ENCODE data around the gene CKAP5. TPM values are rescaled to one million over a fixed set of nuclear protein-coding genes. Genes with fewer than 3 reads are reported as not detected.
"Not testable (repeated sequence)": the region's sequence is repeated elsewhere in the genome, so short reads cannot be mapped to it uniquely, and the experiment has no call there.

The CKAP5 gene
- polyA plus RNA-seq, 1 donor: 52.5 TPM

GRCh38 chr11:46719543-46720218, 126.4 kb downstream of the CKAP5 start:
- WGBS (ENCODE audit: insufficient coverage, low lambda C conversion rate): no CpG with 5 or more reads among the region's 25 CpGs
- no peak for DNase-seq
- Histone ChIP-seq H3K27me3 (ENCODE audit: control insufficient read depth, insufficient read depth, low read length) (no peaks in the 10 kb centered on the region), H3K4me1 (ENCODE audit: control insufficient read depth, insufficient read depth, low read length) (peaks cover 17% of the 10 kb centered on the region), H3K4me3 (ENCODE audit: low read length) (no peak overlapping the region), H3K27ac (ENCODE audit: low read length) (no peak overlapping the region), H3K36me3 (ENCODE audit: control insufficient read depth, insufficient read depth, low read length) (no peaks in the 10 kb centered on the region), H3K9me3 (ENCODE audit: control insufficient read depth, low read depth, low read length) (no peaks in the 10 kb centered on the region)

DNA sequence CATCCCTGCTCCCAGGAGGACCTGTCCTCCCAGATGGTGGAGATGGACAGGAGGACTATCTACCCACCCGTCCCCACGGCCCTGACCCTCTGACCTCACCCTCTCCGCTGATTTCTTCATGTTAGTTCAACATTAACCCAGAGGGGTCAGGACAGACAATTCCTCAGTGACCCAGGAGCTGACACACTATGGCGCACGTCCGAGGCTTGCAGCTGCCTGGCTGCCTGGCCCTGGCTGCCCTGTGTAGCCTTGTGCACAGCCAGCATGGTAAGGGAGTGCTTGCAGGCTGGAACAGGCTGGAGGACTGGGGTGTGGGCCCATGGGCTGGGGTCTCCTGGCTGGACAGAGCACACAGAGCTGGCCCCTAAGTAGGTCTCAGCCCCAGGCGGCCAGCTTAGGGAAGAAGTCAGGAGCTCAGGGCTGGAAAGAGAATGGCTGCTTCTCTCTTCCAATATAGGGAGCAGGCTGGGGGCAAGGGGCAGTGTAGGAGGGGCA, 127.0 kb downstream of the CKAP5 start, which contains the start of gene F2:
Gene F2 (plus strand): TSS at position 166 of the 495 bp plus-strand sequence. CDS start 23 bp downstream, at position 189.
- Histone ChIP-seq H3K4me1 (ENCODE audit: control insufficient read depth, insufficient read depth, low read length) (peaks cover 17% of the 10 kb centered on the region), H3K27ac (ENCODE audit: low read length) (no peak within 1 kb of the TSS), H3K9me3 (ENCODE audit: control insufficient read depth, low read depth, low read length) (no peaks in the 10 kb centered on the region), H3K36me3 (ENCODE audit: control insufficient read depth, insufficient read depth, low read length) (no peaks in the 10 kb centered on the region), H3K4me3 (ENCODE audit: low read length) (no peak within 1 kb of the TSS), H3K27me3 (ENCODE audit: control insufficient read depth, insufficient read depth, low read length) (no peaks in the 10 kb centered on the region)
- DNase-seq: no peak
- WGBS (ENCODE audit: insufficient coverage, low lambda C conversion rate): no CpG with 5 or more reads among the region's 7 CpGs

GRCh38 chr11:46718155-46719019, 127.7 kb downstream of the CKAP5 start:
- peaks cover 17% of the 10 kb centered on the region for H3K4me1 ChIP-seq (ENCODE audit: control insufficient read depth, insufficient read depth, low read length)
- peak; percentile 30 to 74 for DNase-seq
- no peak overlapping the region for H3K27ac ChIP-seq (ENCODE audit: low read length)
- no peaks in the 10 kb centered on the region for H3K36me3 ChIP-seq (ENCODE audit: control insufficient read depth, insufficient read depth, low read length)
- no peak overlapping the region for H3K4me3 ChIP-seq (ENCODE audit: low read length)
- no CpG with 5 or more reads among the region's 11 CpGs for WGBS (ENCODE audit: insufficient coverage, low lambda C conversion rate)
- H3K27me3 ChIP-seq (ENCODE audit: control insufficient read depth, insufficient read depth, low read length): no peaks in the 10 kb centered on the region
- no peaks in the 10 kb centered on the region for H3K9me3 ChIP-seq (ENCODE audit: control insufficient read depth, low read depth, low read length)

DNA sequence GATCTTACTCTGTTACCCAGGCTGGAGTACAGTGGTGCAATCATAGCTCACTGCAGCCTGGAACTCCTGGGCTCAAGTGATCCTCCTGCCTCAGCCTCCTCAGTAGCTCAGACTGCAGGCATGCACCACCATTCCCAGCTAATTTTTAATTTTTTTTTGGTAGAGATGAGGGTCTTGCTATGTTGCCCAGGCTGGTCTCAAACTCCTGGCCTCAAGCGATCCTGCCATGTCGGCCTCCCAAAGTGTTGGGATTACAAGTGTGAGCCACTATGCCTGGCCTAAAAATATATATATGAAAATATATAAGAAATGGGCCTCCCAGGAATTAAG, 128.3 kb downstream of the CKAP5 start:
- not testable (repeated sequence) for H3K4me3 ChIP-seq (ENCODE audit: low read length); H3K36me3 ChIP-seq (ENCODE audit: control insufficient read depth, insufficient read depth, low read length); DNase-seq; H3K9me3 ChIP-seq (ENCODE audit: control insufficient read depth, low read depth, low read length); H3K27me3 ChIP-seq (ENCODE audit: control insufficient read depth, insufficient read depth, low read length); H3K27ac ChIP-seq (ENCODE audit: low read length)
- no CpG with 5 or more reads among the region's 2 CpGs for WGBS (ENCODE audit: insufficient coverage, low lambda C conversion rate)
- H3K4me1 ChIP-seq (ENCODE audit: control insufficient read depth, insufficient read depth, low read length): peaks cover 17% of the 10 kb centered on the region

- 100% methylated on average over 1 of the region's 7 CpGs for WGBS (ENCODE audit: insufficient coverage, low lambda C conversion rate)
- no peaks in the 10 kb centered on the region for H3K9me3 ChIP-seq (ENCODE audit: control insufficient read depth, low read depth, low read length)
Measured at GRCh38 chr11:46712874-46713576, 133.1 kb downstream of the CKAP5 start.

DNA sequence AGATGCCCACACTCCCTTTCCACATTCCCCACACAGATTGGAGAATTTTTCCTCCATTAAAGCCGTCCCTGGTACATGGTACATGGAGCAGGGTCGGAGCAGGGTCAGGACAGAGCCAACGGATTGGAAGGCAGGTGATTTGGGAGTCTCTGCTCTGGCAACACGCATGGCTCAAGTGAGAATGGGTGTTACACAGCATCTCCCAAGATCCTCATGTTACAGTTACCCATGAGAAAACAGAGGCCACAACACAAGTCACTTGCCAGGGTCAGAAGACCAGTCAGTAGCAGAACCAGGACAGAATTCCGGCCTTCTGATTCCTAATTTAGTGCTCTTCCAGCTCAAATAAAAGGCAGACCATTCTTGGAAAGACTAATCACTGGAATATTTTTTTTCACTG, 134.8 kb downstream of the CKAP5 start:
- WGBS (ENCODE audit: insufficient coverage, low lambda C conversion rate): no CpG with 5 or more reads among the region's 5 CpGs
- Histone ChIP-seq H3K27ac (ENCODE audit: low read length) (no peak overlapping the region), H3K36me3 (ENCODE audit: control insufficient read depth, insufficient read depth, low read length) (peaks cover 11% of the 10 kb centered on the region), H3K9me3 (ENCODE audit: control insufficient read depth, low read depth, low read length) (no peaks in the 10 kb centered on the region), H3K27me3 (ENCODE audit: control insufficient read depth, insufficient read depth, low read length) (no peaks in the 10 kb centered on the region), H3K4me1 (ENCODE audit: control insufficient read depth, insufficient read depth, low read length) (no peaks in the 10 kb centered on the region), H3K4me3 (ENCODE audit: low read length) (no peak overlapping the region)
- no peak for DNase-seq

More at GRCh38 chr11:46712874-46713576, 133.1 kb downstream of the CKAP5 start:
- Histone ChIP-seq H3K27ac (ENCODE audit: low read length) (no peak overlapping the region), H3K27me3 (ENCODE audit: control insufficient read depth, insufficient read depth, low read length) (no peaks in the 10 kb centered on the region), H3K4me1 (ENCODE audit: control insufficient read depth, insufficient read depth, low read length) (peaks cover 4% of the 10 kb centered on the region), H3K36me3 (ENCODE audit: control insufficient read depth, insufficient read depth, low read length) (no peaks in the 10 kb centered on the region), H3K4me3 (ENCODE audit: low read length) (no peak overlapping the region)
- DNase-seq: no peak

GRCh38 chr11:46710821-46711269, 135.2 kb downstream of the CKAP5 start:
- Histone ChIP-seq H3K27me3 (ENCODE audit: control insufficient read depth, insufficient read depth, low read length) (no peaks in the 10 kb centered on the region), H3K36me3 (ENCODE audit: control insufficient read depth, insufficient read depth, low read length) (peaks cover 13% of the 10 kb centered on the region), H3K4me1 (ENCODE audit: control insufficient read depth, insufficient read depth, low read length) (no peaks in the 10 kb centered on the region), H3K27ac (ENCODE audit: low read length) (no peak overlapping the region), H3K9me3 (ENCODE audit: control insufficient read depth, low read depth, low read length) (no peaks in the 10 kb centered on the region), H3K4me3 (ENCODE audit: low read length) (no peak overlapping the region)
- no CpG with 5 or more reads among the region's 10 CpGs for WGBS (ENCODE audit: insufficient coverage, low lambda C conversion rate)
- no peak for DNase-seq

DNA sequence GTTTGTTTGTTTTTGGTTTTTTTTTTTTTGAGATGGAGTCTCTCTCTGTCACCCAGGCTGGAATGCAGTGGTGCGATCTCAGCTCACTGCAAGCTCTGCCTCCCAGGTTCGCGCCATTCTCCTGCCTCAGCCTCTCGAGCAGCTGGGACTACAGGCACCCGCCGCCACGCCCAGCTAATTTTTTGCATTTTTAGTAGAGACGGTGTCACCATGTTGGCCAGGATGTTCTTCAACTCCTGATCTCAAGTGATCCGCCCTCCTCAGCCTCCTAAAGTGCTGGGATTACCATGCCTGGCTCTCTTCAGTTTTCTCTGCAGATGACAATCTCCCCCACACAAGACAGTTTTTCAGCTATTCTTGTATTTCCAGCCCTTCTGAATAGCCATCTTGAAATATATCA, 136.7 kb downstream of the CKAP5 start:
- H3K9me3 ChIP-seq (ENCODE audit: control insufficient read depth, low read depth, low read length); H3K4me1 ChIP-seq (ENCODE audit: control insufficient read depth, insufficient read depth, low read length); DNase-seq; H3K27ac ChIP-seq (ENCODE audit: low read length); H3K4me3 ChIP-seq (ENCODE audit: low read length); H3K27me3 ChIP-seq (ENCODE audit: control insufficient read depth, insufficient read depth, low read length): not testable (repeated sequence)
- WGBS (ENCODE audit: insufficient coverage, low lambda C conversion rate): 100% methylated on average over 1 of the region's 9 CpGs
- H3K36me3 ChIP-seq (ENCODE audit: control insufficient read depth, insufficient read depth, low read length): peaks cover 28% of the 10 kb centered on the region

- H3K4me1 ChIP-seq (ENCODE audit: control insufficient read depth, insufficient read depth, low read length): peaks cover under 1% of the 10 kb centered on the region
- peaks cover 48% of the 10 kb centered on the region for H3K36me3 ChIP-seq (ENCODE audit: control insufficient read depth, insufficient read depth, low read length)
- no peak overlapping the region for H3K4me3 ChIP-seq (ENCODE audit: low read length)
- H3K9me3 ChIP-seq (ENCODE audit: control insufficient read depth, low read depth, low read length): no peaks in the 10 kb centered on the region
- DNase-seq: no peak
- H3K27me3 ChIP-seq (ENCODE audit: control insufficient read depth, insufficient read depth, low read length): no peaks in the 10 kb centered on the region
- WGBS (ENCODE audit: insufficient coverage, low lambda C conversion rate): 80% methylated on average over 2 of the region's 7 CpGs
- no peak overlapping the region for H3K27ac ChIP-seq (ENCODE audit: low read length)
Measured at GRCh38 chr11:46706886-46707285, 139.2 kb downstream of the CKAP5 start.

DNA sequence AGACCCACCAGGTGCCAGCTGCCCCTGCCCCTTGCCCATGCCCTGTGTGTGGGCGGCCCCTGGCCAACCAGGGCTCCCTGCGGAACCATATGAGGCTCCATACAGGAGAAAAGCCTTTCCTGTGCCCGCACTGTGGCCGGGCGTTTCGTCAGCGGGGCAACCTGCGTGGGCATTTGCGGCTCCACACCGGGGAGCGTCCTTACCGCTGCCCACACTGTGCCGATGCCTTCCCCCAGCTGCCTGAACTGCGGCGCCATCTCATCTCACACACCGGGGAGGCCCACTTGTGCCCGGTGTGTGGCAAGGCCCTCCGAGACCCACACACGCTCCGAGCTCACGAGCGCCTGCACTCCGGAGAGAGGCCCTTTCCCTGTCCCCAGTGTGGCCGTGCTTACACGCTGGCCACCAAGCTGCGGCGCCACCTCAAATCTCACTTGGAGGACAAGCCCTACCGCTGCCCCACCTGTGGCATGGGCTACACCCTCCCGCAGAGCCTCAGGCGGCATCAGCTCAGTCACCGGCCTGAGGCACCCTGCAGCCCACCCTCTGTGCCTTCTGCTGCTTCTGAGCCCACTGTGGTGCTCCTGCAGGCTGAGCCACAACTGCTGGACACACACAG, 140.9 kb downstream of the CKAP5 start:
- WGBS (ENCODE audit: insufficient coverage, low lambda C conversion rate): no CpG with 5 or more reads among the region's 31 CpGs
- no peaks in the 10 kb centered on the region for H3K9me3 ChIP-seq (ENCODE audit: control insufficient read depth, low read depth, low read length)
- H3K36me3 ChIP-seq (ENCODE audit: control insufficient read depth, insufficient read depth, low read length): peaks cover 48% of the 10 kb centered on the region
- H3K4me3 ChIP-seq (ENCODE audit: low read length): no peak overlapping the region
- no peak overlapping the region for H3K27ac ChIP-seq (ENCODE audit: low read length)
- DNase-seq: no peak
- peaks cover 4% of the 10 kb centered on the region for H3K4me1 ChIP-seq (ENCODE audit: control insufficient read depth, insufficient read depth, low read length)
- no peaks in the 10 kb centered on the region for H3K27me3 ChIP-seq (ENCODE audit: control insufficient read depth, insufficient read depth, low read length)
